ENCODE measurements around the gene MMD2. TPM values are rescaled to one million over a fixed set of nuclear protein-coding genes. Genes with fewer than 3 reads are reported as not detected.

Gene MMD2
- total and polyA plus RNA-seq, 2 donors (not counting 3 experiments of a cell fraction or from before 2014, with no cell fraction given): not detected

DNA sequence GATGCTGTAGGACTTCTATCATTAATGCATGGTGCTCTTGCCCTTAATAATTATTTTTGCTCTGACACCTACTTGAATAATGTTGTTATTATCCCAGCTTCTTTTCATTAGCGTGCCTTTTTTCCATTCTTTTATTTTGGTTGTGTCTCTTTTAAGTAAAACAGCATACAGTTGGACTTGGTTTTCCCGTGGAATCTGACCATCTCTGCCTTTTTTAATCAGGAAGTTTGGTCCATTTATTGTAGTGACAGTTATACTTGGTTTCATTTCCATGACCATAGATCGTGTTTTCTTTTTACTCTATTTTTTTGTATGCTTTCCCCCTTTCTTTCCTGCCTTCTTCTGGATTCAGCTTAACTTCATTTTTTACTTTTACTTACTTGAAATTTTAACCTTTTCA is 101.8 kb downstream of the MMD2 start:
- TF ChIP-seq MYC (IDR thresholded peaks at IDR 0.05; ENCODE audit: low read depth, low read length): no peak
- TF ChIP-seq GATA2 (IDR thresholded peaks at IDR 0.05; ENCODE audit: insufficient read depth, insufficient read length, low read depth, low read length): no peak
- TF ChIP-seq, protein P1, sequence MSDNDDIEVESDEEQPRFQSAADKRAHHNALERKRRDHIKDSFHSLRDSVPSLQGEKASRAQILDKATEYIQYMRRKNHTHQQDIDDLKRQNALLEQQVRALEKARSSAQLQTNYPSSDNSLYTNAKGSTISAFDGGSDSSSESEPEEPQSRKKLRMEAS (IDR thresholded peaks at IDR 0.05; ENCODE audit: insufficient read depth, insufficient read length): no peak
- TF ChIP-seq POLR2A (IDR thresholded peaks at IDR 0.05; ENCODE audit: low read depth, low read length): no peak
- no peak for TF ChIP-seq EZH2 (IDR thresholded peaks at IDR 0.05; ENCODE audit: borderline replicate concordance, low read depth, low read length, severe bottlenecking)
- TF ChIP-seq, protein P2, sequence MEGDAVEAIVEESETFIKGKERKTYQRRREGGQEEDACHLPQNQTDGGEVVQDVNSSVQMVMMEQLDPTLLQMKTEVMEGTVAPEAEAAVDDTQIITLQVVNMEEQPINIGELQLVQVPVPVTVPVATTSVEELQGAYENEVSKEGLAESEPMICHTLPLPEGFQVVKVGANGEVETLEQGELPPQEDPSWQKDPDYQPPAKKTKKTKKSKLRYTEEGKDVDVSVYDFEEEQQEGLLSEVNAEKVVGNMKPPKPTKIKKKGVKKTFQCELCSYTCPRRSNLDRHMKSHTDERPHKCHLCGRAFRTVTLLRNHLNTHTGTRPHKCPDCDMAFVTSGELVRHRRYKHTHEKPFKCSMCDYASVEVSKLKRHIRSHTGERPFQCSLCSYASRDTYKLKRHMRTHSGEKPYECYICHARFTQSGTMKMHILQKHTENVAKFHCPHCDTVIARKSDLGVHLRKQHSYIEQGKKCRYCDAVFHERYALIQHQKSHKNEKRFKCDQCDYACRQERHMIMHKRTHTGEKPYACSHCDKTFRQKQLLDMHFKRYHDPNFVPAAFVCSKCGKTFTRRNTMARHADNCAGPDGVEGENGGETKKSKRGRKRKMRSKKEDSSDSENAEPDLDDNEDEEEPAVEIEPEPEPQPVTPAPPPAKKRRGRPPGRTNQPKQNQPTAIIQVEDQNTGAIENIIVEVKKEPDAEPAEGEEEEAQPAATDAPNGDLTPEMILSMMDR (IDR thresholded peaks at IDR 0.05; ENCODE audit: extremely low read depth in 1 of 2, insufficient read depth in 1 of 2, low read depth in 1 of 2, low read length in 2 of 2): no peak
- TF ChIP-seq JUN (IDR thresholded peaks at IDR 0.05; ENCODE audit: borderline replicate concordance, insufficient read depth, insufficient read length, low read depth): no peak
- TF ChIP-seq FOS (IDR thresholded peaks at IDR 0.05; ENCODE audit: borderline replicate concordance, insufficient read depth, low read length): no peak
- TF ChIP-seq POLR2AphosphoS5 (IDR thresholded peaks at IDR 0.05; ENCODE audit: insufficient read depth, low read depth, low read length): no peak
- DNase-seq (ENCODE audit: low read depth, low spot score) (no peak), FAIRE-seq (no peak)
- BruUV-seq (replicated peaks): no TSS peak
- H3K9ac ChIP-seq (replicated peaks; ENCODE audit: extremely low read depth, insufficient read depth, low read length): no peak overlapping the region
- no peak overlapping the region for H2AFZ ChIP-seq (ENCODE audit: low read depth, low read length)
- no peaks in the 10 kb centered on the region for H3K9me1 ChIP-seq (replicated peaks; ENCODE audit: control insufficient read depth, extremely low read depth, insufficient read depth, low read length)
- H3K27me3 ChIP-seq (ENCODE audit: control insufficient read depth in 2 of 2, insufficient read depth in 2 of 2, low read length in 2 of 2): peaks cover 18 to 28% of the 10 kb centered on the region in 2 experiments
- H3K4me2 ChIP-seq (ENCODE audit: insufficient read depth, low read length): no peak overlapping the region
- H3K4me1 ChIP-seq (ENCODE audit: control insufficient read depth, extremely low read depth, insufficient read depth, low read length): no peaks in the 10 kb centered on the region
- H3K36me3 ChIP-seq (ENCODE audit: control insufficient read depth in 2 of 2, extremely low read depth in 1 of 2, insufficient read depth in 2 of 2, low read length in 2 of 2): no peaks in the 10 kb centered on the region
- intact Hi-C loops (cut with micrococcal nuclease): no loop called here
- no peaks in the 10 kb centered on the region for H3K79me2 ChIP-seq (ENCODE audit: control insufficient read depth, insufficient read depth, low read length)
- no peak overlapping the region for H3K4me3 ChIP-seq (replicated peaks in 1 of 3; ENCODE audit: insufficient read depth in 1 of 3, low read depth in 1 of 3, low read length in 3 of 3)
- dilution Hi-C loops (cut with MboI; ENCODE audit: extremely low pct_ligation_motif_present, low sequenced_read_pairs): no loop called here
- no peaks in the 10 kb centered on the region for H3K9me3 ChIP-seq (replicated peaks; ENCODE audit: control insufficient read depth, insufficient read depth, low read length)
- H4K20me1 ChIP-seq (replicated peaks; ENCODE audit: control insufficient read depth, extremely low read depth, insufficient read depth, low read length): no peaks in the 10 kb centered on the region
- POLR2A ChIA-PET: no interaction called here
- CTCF ChIA-PET: interaction anchor here (0.6 to 1.4 kb wide), 2 partner anchors 27 to 52 kb away, joined by 3 to 4 read pairs; partner anchors contain the start of gene RADIL
- no peak overlapping the region for H3K27ac ChIP-seq (ENCODE audit: insufficient read depth, low read depth, low read length)
